Endothelial cell of umbilical vein (primary cell): ENCODE measurements around the gene CHRM4. TPM values are rescaled to one million over a fixed set of nuclear protein-coding genes. Genes with fewer than 3 reads are reported as not detected.

ENCODE experiments used
- BruUV-seq: library from RNA; stranded (reverse); fragments of 400-500 nt; replicated peaks from 2 replicates; lab custom pipeline; 2021; lab: Mats Ljungman, UMichigan
- CTCF ChIA-PET: fragments of 300-600, 350-600 bp; sonication (Branson Sonifier 250); formaldehyde crosslinking; loops from one replicate; lab custom pipeline; 2021; ENCODE audit warnings: antibody characterized with exemption, inconsistent platforms; lab: Charles Lee
- POLR2A ChIA-PET: fragments of 300-600, 350-600 bp; sonication (Branson Sonifier 250); formaldehyde crosslinking; loops from one replicate; lab custom pipeline; 2021; ENCODE audit warnings: antibody characterized with exemption, inconsistent platforms; lab: Charles Lee
- DNase-seq: peaks from one replicate; pipeline ENCODE4 v3.0.0-alpha.2; 2011; ENCODE audit warnings: low read depth, low spot score
- FAIRE-seq: peaks from 2 replicates; lab custom pipeline; 2011; peaks lifted over from hg19 to GRCh38; lab: Jason Lieb, UNC
- H2AFZ ChIP-seq: 2 replicates; pipeline ENCODE4 v1.6.0; 2012; ENCODE audit warnings: low read depth, low read length, control low read depth, inconsistent platforms
- H3K27ac ChIP-seq: 2 replicates; pipeline ENCODE4 v1.5.1; 2011; ENCODE audit warnings: low read depth, mild to moderate bottlenecking, control low read depth, low read length, moderate library complexity; ENCODE audit not compliant: insufficient read depth
- H3K27me3 ChIP-seq, 2 experiments: 2 replicates each; pipeline versions ENCODE4 v1.6.0 to v1.6.1; 2011; ENCODE audit warnings: low read length in 2 of 2, mixed read lengths in 1 of 2; ENCODE audit not compliant: control insufficient read depth in 2 of 2, insufficient read depth in 2 of 2
- H3K36me3 ChIP-seq, 2 experiments: 2 replicates in 1 of 2; 3 replicates in 1 of 2; pipeline ENCODE4 v1.5.1; 2011; ENCODE audit warnings: low read length in 2 of 2, mild to moderate bottlenecking in 1 of 2, moderate library complexity in 1 of 2; ENCODE audit not compliant: control insufficient read depth in 2 of 2, insufficient read depth in 2 of 2; ENCODE audit errors: extremely low read depth in 1 of 2
- H3K4me1 ChIP-seq: 3 replicates; pipeline ENCODE4 v1.5.1; 2011; ENCODE audit warnings: mild to moderate bottlenecking, low read length; ENCODE audit not compliant: control insufficient read depth, insufficient read depth; ENCODE audit errors: extremely low read depth
- H3K4me2 ChIP-seq: 2 replicates; pipeline ENCODE4 v1.6.1; 2011; ENCODE audit warnings: low read length, control low read depth, mixed read lengths; ENCODE audit not compliant: insufficient read depth
- H3K4me3 ChIP-seq, 3 experiments: fragments of 200-600 bp in 1 of 3; sonication (generic), shearing (Covaris generic) in 1 of 3; replicated peaks in 1 of 3; 2 replicates each; pipeline ENCODE4 v1.5.1; 2011 to 2016; ENCODE audit warnings: control low read depth in 3 of 3, low read length in 3 of 3, mild to moderate bottlenecking in 2 of 3, inconsistent platforms in 1 of 3, low read depth in 1 of 3, moderate library complexity in 1 of 3; ENCODE audit not compliant: insufficient read depth in 1 of 3
- H3K79me2 ChIP-seq: 2 replicates; pipeline ENCODE4 v1.6.0; 2012; ENCODE audit warnings: low read length, inconsistent platforms; ENCODE audit not compliant: control insufficient read depth, insufficient read depth
- H3K9ac ChIP-seq: replicated peaks from 2 replicates; pipeline ENCODE3; 2011; ENCODE audit warnings: low read length, control low read depth; ENCODE audit not compliant: insufficient read depth; ENCODE audit errors: extremely low read depth
- H3K9me1 ChIP-seq: replicated peaks from 3 replicates; pipeline ENCODE4 v1.6.0; 2011; ENCODE audit warnings: mild to moderate bottlenecking, low read length; ENCODE audit not compliant: control insufficient read depth, insufficient read depth; ENCODE audit errors: extremely low read depth
- H3K9me3 ChIP-seq: replicated peaks from 2 replicates; pipeline ENCODE4 v1.5.1; 2012; ENCODE audit warnings: low read length, inconsistent platforms; ENCODE audit not compliant: control insufficient read depth, insufficient read depth
- H4K20me1 ChIP-seq: replicated peaks from 2 replicates; pipeline ENCODE3; 2011; ENCODE audit warnings: mild to moderate bottlenecking, low read length; ENCODE audit not compliant: control insufficient read depth, insufficient read depth; ENCODE audit errors: extremely low read depth
- JUN ChIP-seq: IDR thresholded peaks from 2 replicates; pipeline ENCODE4 v1.6.1; 2011; ENCODE audit warnings: borderline replicate concordance, low read depth; ENCODE audit not compliant: insufficient read length, insufficient read depth
- POLR2A ChIP-seq: IDR thresholded peaks from 2 replicates; pipeline ENCODE4 v1.6.1; 2012; ENCODE audit warnings: low read depth, mild to moderate bottlenecking, control low read depth, low read length
- POLR2AphosphoS5 ChIP-seq: IDR thresholded peaks from 2 replicates; pipeline ENCODE4 v1.6.1; 2012; ENCODE audit warnings: low read depth, mild to moderate bottlenecking, control low read depth, low read length, moderate library complexity; ENCODE audit not compliant: insufficient read depth
- dilution Hi-C: fragments of 300-500 bp; cut with MboI; formaldehyde crosslinking; loops from one replicate; pipeline ENCODE4 v1.15.0; 2019; ENCODE audit warnings: low sequenced_read_pairs; ENCODE audit not compliant: extremely low pct_ligation_motif_present
- intact Hi-C: fragments of 100-400 bp; cut with micrococcal nuclease; formaldehyde crosslinking; loops from one replicate; pipeline ENCODE4 v1.10.0; 2022
- polyA plus RNA-seq, 4 experiments: library from polyadenylated mRNA; depleted of rRNA in 3 of 4; stranded (reverse) in 3 of 4; unstranded in 1 of 4; fragments of >200 nt; gene quantifications; 2 replicates each; pipeline versions ENCODE4 v1.2.1 to v1.2.3, GENCODE V29; 2011 to 2012; ENCODE audit warnings: missing spikeins in 1 of 4
- total RNA-seq: library from RNA; stranded (reverse); gene quantifications from 2 replicates; pipeline ENCODE4 v1.2.3, GENCODE V29; 2021
- TF ChIP-seq, protein P1 (sequence below): IDR thresholded peaks from 2 replicates; pipeline ENCODE4 v1.6.1; 2011; ENCODE audit not compliant: insufficient read depth, insufficient read length
- TF ChIP-seq, protein P2 (sequence below), 2 donors: IDR thresholded peaks; 1 replicate in 1 of 2; 2 replicates in 1 of 2; pipeline ENCODE4 v1.5.1; 2011; ENCODE audit warnings: low read length in 2 of 2, mild to moderate bottlenecking in 2 of 2, moderate library complexity in 2 of 2, control low read depth in 1 of 2, inconsistent platforms in 1 of 2, low read depth in 1 of 2; ENCODE audit not compliant: insufficient read depth in 1 of 2; ENCODE audit errors: extremely low read depth in 1 of 2

The CHRM4 gene
- total and polyA plus RNA-seq, 2 donors (not counting 3 experiments of a cell fraction or from before 2014, with no cell fraction given), result 0.04 to 0.22 TPM

DNA sequence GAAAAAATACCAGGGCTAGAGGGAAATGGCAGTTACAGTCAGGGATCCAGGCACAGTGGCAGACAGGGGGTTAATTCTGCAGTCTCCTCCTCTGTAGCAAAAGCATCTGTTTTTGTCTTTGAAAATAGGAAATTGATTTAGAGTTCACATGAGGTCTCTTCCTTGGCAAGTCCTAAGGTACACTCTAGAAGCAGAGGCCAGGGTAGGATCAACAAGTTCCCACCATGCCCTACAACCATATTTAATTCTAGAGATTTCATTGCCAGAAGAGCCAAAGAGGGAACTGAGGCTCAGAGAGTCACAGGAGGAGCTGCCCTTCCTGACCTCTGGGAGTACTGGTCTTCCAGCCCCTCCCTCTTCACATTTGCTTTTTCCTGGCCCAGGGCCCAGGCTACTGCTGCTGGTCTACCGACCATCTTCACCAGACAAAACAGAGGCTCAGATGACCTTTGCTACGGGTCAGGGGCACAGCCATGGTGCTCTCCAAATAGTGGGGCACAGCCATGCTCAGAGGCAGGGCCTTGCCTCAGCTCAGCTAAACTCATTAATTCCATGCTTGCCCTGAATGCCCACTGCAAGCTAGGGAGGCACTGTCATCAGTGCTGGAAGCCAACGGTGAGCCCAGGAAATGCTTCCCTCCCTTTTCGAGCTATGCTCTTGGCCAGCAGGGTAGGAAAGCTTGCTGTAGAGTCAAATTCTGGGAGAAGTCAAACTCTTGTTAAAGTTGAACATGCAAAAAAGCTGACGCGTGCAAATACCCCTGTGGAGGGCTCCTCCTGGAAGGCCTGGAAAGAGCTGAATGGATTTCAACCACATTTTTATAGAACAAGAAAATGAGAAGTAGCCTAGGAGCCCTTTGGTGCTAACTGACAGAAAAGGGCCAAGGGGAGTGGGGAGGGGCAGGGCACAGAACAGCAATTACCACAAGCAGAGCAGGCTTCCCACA, 11.7 kb upstream of the CHRM4 start:
- FAIRE-seq, result no peak
- Histone ChIP-seq H3K79me2 (no peaks in the 10 kb centered on the region), H3K4me2 (no peak overlapping the region), H3K9ac (no peak overlapping the region), H4K20me1 (no peaks in the 10 kb centered on the region), H3K4me3 (no peak overlapping the region), H3K4me1 (no peaks in the 10 kb centered on the region), H3K9me1 (no peaks in the 10 kb centered on the region), H3K27ac (no peak overlapping the region), H2AFZ (no peak overlapping the region), H3K27me3 (no peaks in the 10 kb centered on the region), H3K9me3 (no peaks in the 10 kb centered on the region), H3K36me3 (peaks cover 0 to 11% of the 10 kb centered on the region in 2 experiments)
- DNase-seq, result no peak
- intact Hi-C loops (no loop called here), dilution Hi-C loops (no loop called here)
- ChIA-PET POLR2A (no interaction called here), CTCF (interaction anchor here (1.0 to 3.0 kb wide), 4 partner anchors 11 to 126 kb away, joined by 3 to 12 read pairs (median 6); partner anchors contain the start of gene CHRM4)
- TF ChIP-seq, protein P1, sequence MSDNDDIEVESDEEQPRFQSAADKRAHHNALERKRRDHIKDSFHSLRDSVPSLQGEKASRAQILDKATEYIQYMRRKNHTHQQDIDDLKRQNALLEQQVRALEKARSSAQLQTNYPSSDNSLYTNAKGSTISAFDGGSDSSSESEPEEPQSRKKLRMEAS, result no peak
- TF ChIP-seq POLR2AphosphoS5, result no peak
- TF ChIP-seq POLR2A, result no peak
- TF ChIP-seq JUN, result no peak
- TF ChIP-seq, protein P2, sequence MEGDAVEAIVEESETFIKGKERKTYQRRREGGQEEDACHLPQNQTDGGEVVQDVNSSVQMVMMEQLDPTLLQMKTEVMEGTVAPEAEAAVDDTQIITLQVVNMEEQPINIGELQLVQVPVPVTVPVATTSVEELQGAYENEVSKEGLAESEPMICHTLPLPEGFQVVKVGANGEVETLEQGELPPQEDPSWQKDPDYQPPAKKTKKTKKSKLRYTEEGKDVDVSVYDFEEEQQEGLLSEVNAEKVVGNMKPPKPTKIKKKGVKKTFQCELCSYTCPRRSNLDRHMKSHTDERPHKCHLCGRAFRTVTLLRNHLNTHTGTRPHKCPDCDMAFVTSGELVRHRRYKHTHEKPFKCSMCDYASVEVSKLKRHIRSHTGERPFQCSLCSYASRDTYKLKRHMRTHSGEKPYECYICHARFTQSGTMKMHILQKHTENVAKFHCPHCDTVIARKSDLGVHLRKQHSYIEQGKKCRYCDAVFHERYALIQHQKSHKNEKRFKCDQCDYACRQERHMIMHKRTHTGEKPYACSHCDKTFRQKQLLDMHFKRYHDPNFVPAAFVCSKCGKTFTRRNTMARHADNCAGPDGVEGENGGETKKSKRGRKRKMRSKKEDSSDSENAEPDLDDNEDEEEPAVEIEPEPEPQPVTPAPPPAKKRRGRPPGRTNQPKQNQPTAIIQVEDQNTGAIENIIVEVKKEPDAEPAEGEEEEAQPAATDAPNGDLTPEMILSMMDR (IDR thresholded peaks at IDR 0.05; ENCODE audit: extremely low read depth in 1 of 2, insufficient read depth in 1 of 2, low read depth in 1 of 2, low read length in 2 of 2), result no peak
- BruUV-seq, result no TSS peak
